CD4-positive, alpha-beta T cell treated with Interleukin-17A for 4 hours (primary cell): ENCODE measurements around the gene HDC.

Experiments
- DNase-seq: peaks from one replicate; pipeline ENCODE4 v3.0.0-alpha.2; 2020; ENCODE audit warnings: mixed read lengths

The HDC gene, protein sequence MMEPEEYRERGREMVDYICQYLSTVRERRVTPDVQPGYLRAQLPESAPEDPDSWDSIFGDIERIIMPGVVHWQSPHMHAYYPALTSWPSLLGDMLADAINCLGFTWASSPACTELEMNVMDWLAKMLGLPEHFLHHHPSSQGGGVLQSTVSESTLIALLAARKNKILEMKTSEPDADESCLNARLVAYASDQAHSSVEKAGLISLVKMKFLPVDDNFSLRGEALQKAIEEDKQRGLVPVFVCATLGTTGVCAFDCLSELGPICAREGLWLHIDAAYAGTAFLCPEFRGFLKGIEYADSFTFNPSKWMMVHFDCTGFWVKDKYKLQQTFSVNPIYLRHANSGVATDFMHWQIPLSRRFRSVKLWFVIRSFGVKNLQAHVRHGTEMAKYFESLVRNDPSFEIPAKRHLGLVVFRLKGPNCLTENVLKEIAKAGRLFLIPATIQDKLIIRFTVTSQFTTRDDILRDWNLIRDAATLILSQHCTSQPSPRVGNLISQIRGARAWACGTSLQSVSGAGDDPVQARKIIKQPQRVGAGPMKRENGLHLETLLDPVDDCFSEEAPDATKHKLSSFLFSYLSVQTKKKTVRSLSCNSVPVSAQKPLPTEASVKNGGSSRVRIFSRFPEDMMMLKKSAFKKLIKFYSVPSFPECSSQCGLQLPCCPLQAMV

GRCh38 chr15:50265620-50266019, at the start of gene HDC:
TSS of gene HDC (minus strand) at chr15:50265726. CDS start at chr15:50265623, 103 bp downstream.
- no peak for DNase-seq

- DNase-seq: no peak
Observed at GRCh38 chr15:50312636-50313035, 47.1 kb upstream of the HDC start.

- DNase-seq: no peak
Observed at GRCh38 chr15:50307799-50308198, 42.3 kb upstream of the HDC start.

DNA sequence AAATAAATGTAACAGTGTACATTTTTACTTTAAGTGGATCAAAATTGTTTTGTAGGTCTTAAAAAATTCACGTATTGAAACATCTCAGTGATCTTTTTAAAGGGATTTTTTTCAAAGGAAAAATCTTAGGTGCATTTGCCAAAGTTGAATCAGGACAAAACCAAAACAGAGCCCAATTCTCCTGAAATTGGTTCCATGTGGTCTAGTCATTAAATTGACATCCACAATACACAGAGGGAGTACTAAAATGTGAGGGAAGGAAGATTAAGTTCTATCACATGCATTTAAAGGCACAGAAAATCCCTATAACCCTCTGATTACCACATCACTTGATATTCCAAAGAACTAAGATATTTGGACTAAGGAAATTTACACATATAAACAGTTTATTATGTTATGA, 39.3 kb upstream of the HDC start:
- no peak for DNase-seq

DNA sequence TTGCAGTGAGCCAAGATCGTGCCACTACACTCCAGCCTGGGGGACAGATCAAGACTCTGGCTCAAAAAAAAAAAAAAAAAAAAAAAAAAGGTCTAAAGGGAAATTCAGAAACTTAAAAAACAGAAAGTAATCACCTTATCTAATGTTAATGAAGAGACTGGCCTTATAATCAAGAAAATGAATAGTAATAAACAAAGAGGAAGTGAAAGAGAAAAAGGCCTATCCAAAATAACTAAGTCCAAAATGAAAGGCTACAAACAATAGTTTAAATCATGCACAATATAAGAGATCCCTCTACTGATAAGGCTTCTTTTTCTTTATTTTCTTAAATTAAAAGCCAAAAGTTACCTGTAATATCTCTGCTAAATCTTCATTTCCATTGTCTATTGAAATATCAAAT, 37.1 kb upstream of the HDC start:
- DNase-seq: no peak

DNA sequence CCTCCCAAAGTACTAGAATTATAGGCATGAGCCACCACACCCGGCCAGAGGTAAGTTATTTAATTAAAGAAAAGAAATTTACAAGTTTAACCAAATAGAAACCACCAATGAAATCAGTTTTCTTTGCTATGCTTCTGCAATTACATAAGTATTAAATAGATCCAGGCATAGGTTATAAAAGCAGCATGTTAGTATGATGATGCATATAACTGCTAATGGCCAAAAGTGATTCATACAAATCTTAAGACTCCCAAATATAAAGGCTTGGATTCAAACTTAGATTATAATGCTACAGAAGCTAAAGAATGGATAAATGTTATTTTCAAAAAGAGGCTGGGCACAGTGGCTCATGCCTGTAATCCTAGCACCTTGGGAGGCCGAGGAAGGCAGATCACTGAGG, 32.8 kb upstream of the HDC start:
- DNase-seq: no peak

DNA sequence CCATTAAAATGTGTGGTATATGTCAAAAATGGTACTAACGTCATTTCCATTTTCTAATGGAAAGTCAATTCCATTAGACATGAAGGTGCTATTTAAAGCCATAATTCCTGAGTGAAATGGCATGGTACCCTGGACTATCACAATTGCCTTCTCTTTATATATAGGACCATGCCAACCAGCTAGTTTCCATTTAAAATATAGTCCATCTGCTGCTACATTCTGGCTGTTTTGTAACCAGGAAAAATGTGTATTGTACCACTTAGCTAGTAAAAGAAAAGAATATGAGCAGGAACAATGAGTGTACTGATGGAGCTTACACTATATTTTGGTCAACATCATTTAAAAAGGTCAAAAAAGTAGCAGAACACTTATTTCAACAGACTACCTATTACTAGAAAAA, 30.4 kb upstream of the HDC start:
- no peak for DNase-seq

DNA sequence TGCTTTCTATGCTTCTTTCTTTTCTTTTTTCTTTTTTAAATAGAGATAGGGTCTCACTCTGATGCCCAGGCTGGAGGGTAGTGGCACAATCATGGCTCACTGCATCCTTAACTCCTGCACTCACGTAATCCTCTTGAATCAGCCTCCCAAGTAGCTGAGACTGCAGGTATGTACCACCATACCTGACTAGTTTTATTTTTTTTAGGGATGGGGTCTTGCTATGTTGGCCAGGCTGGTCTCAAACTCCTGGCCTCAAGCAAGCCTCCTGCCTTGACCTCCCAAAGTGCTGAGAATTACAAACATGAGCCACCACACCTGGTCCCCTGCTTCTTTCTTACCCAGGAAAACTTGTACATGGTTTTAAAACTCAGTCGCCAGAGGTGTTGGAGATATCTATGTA, 24.2 kb upstream of the HDC start:
- no peak for DNase-seq

GRCh38 chr15:50287324-50288116, 22.0 kb upstream of the HDC start:
- no peak for DNase-seq

DNA sequence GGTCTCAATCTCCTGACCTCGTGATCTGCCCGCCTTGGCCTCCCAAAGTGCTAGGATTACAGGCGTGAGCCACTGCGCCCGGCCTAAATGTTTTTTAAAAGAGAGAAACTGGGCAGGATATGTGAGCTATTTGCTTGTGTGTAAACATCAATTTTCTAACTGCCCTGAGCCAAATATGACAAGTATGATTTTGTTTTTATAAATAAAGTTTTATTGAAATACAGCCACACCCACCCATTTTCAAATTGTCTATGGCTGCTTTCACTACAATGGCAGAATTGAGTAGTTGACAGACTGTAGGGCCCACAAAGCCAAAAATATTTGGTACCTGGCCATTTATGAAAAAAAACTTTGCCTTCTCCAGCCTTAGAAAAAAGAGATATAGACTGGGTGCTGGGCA, 15.9 kb upstream of the HDC start:
- DNase-seq: no peak

- DNase-seq: no peak
Observed at GRCh38 chr15:50280271-50280670, 14.7 kb upstream of the HDC start.

DNA sequence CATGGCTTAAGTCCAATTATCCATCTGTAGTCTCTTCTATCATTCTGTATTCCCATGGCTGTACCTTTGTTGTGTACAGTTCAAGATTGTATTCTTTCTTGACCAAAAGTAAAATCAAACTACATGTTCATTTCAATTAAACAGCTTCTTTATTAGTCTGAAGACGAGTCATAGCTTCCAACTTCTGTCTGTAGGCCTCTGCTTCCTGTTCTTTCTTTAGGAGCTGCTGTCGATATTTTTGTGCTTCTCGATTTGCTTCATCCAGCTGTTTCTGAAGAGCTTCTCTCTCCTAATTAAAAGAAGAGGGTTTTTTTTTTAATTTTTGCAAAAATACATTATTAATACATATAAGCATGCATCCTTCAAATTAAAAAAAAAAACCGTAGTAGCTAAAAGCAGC, 13.0 kb upstream of the HDC start:
- no peak for DNase-seq

DNA sequence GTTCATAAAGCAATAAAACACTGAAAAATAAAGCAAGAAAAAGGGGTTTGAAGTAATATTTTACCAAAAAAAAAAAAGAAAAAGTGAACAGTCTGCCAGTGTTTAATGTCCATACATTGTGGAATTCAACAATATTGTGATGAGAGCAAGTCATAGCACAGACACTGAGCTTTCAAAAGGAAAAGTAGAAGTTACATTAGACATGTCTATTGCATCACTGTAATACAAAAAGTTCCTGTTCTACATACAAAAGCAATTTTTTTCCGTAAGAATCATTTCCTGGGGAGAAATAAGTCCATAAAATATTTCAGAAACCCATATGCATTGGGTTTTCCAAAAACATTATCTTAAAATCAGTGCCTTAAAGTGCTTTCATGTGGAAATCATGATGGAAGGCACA, 11.8 kb upstream of the HDC start:
- no peak for DNase-seq

DNA sequence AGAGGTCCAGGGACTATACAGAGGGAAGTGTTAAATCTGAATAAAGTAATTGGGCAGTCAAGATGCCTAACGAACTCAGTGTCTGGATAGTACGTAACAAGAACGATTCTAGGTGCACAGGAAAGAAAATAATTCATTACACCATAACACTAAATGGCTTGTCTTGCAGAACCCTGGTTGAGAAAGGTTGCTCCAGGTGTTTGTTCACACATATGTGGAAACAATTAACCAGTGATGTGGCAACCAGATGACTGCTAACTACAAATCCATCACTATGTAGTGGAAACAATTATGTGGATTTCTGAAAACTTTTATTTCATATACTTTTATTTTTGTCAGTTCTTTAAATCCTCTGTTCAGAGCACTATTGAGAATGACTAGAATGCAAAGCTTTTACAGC, 10.4 kb upstream of the HDC start:
- no peak for DNase-seq

- DNase-seq: no peak
Observed at GRCh38 chr15:50275091-50275490, 9.6 kb upstream of the HDC start.

- DNase-seq: no peak
Observed at GRCh38 chr15:50267577-50267976, 2.1 kb upstream of the HDC start.

GRCh38 chr15:50262533-50262932, 3.0 kb downstream of the HDC start:
- DNase-seq: peak; percentile 7

GRCh38 chr15:50261981-50262380, 3.5 kb downstream of the HDC start:
- no peak for DNase-seq

DNA sequence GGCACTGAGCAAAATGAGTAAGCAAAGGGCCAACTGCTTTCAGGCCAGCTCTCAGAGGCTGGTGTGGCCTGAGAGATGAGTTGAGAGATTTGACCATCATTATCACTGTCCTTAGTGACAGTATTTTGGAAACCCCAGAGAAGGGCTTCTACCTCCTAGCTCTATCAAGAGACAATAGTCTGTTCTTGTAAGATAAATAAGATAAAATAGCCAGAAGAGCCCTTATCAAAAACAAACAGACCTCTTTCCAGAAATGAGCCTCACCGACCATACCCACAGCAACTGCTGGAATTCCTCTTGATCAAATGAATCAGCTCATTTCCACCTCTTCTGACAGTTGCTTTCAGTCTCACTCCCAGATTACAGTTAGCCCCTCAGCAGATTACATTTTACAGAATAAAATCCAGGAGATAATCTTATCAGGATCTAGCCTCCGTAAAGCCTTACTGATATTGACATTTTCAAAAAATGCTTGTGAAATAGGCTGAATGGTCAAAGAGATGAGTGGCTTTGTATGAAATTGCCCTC, 4.5 kb downstream of the HDC start:
- no peak for DNase-seq

- DNase-seq: no peak
Observed at GRCh38 chr15:50259276-50259675, 6.2 kb downstream of the HDC start.

GRCh38 chr15:50257924-50258323, 7.6 kb downstream of the HDC start:
- DNase-seq: no peak

- DNase-seq: no peak
Observed at GRCh38 chr15:50257332-50257731, 8.2 kb downstream of the HDC start.

DNA sequence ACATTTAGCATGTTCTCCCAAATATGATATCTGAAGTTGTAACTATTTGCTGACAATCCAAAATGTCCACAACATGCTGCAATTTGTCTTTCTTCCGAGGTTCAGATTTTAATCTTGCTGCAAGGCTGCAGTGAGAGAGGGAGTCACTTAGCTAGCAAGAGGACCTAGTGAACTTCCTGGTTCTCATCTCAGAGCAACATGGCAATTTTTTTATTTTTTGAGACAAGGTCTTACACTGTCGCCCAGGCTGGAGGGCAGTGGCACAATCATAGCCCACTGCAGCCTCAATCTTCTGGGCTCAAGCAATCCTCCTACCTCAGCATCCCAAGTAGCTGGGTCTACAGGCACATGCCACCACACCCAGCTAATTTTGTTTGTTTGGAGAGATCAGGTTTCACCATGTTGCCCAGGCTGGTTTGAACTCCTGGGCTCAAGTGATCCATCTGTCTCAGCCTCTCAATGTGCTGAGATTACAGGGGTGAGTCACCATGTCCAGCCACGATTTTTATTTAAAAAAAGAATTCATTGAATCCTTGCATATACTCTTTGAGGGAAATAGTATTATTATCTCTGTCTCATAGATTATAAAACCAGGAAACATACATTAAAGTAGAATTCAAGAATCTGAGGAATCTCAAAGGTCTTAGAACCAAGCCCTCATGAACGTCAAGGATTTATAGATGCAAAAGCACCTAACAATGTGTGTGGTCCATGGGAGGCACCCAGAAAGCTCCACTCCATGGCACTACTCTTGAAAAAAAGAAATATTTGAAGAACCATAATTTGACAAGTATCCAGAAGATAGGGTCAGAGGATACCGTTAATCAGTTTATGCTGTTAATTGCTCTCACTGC, 9.1 kb downstream of the HDC start:
- no peak for DNase-seq
